Gastrocnemius medialis (tissue), 4 donors: ENCODE results near the gene PAX8. TPM values are rescaled to one million over a fixed set of nuclear protein-coding genes. Genes with fewer than 3 reads are reported as not detected.

Source experiments
- ATAC-seq, 2 donors: fragments of 150-250 bp; one replicate each; pipeline ENCODE4 v1.9.1; 2016
- DNase-seq, 2 donors: peaks; one replicate each; pipeline ENCODE4 v3.0.0-alpha.2; 2019
- H3K27ac ChIP-seq, 4 donors: fragments of 200-600 bp; sonication (generic); 1 replicate in 1 of 4; 2 replicates in 3 of 4; pipeline ENCODE4 v1.5.1; 2016 to 2018; ENCODE audit warnings: mild to moderate bottlenecking in 2 of 4, moderate library complexity in 1 of 4
- H3K27me3 ChIP-seq, 3 donors: fragments of 200-600 bp; sonication (generic) in 2 of 3; 1 replicate in 1 of 3; 2 replicates in 2 of 3; pipeline versions ENCODE4 v1.5.1 to v1.6.0; 2016 to 2019; ENCODE audit warnings: mild to moderate bottlenecking in 1 of 3, moderate library complexity in 1 of 3
- H3K36me3 ChIP-seq, 2 donors: fragments of 200-600 bp; sonication (generic) in 1 of 2; one replicate each; pipeline ENCODE4 v1.5.1; 2017 to 2018
- H3K4me1 ChIP-seq, 2 donors: fragments of 200-600 bp; sonication (generic) in 1 of 2; one replicate each; pipeline ENCODE4 v1.5.1; 2016 to 2017; ENCODE audit warnings: mild to moderate bottlenecking in 2 of 2
- H3K4me3 ChIP-seq, 4 donors: fragments of 200-600 bp; sonication (generic) in 3 of 4; 1 replicate in 1 of 4; 2 replicates in 3 of 4; pipeline ENCODE4 v1.5.1; 2016 to 2019; ENCODE audit warnings: mild to moderate bottlenecking in 2 of 4
- H3K9me3 ChIP-seq, 3 donors: fragments of 200-600 bp; sonication (generic) in 2 of 3; 1 replicate in 1 of 3; 2 replicates in 2 of 3; pipeline ENCODE4 v1.5.1; 2016 to 2019
- CTCF ChIP-seq, 5 experiments: fragments of 450-650 bp in 3 of 5; fragments of 200-600 bp in 2 of 5; sonication (generic) in 2 of 5; IDR thresholded peaks in 4 of 5; conservative IDR thresholded peaks in 1 of 5; 1 replicate in 4 of 5; 2 replicates in 1 of 5; pipeline ENCODE4 v1.5.1; 2016 to 2019; ENCODE audit warnings: antibody characterized with exemption in 5 of 5, mild to moderate bottlenecking in 3 of 5, moderate library complexity in 3 of 5
- POLR2A ChIP-seq, 2 donors: fragments of 450-650 bp; IDR thresholded peaks; one replicate each; pipeline ENCODE4 v1.6.1; 2017; ENCODE audit warnings: antibody characterized with exemption in 2 of 2, mild to moderate bottlenecking in 2 of 2, moderate library complexity in 2 of 2
- in situ Hi-C, 4 donors: fragments of 200-750 bp; cut with MboI; loops; one replicate each; pipeline versions ENCODE4 v1.15.0 to v1.8.0; 2017; ENCODE audit warnings: low sequenced_read_pairs in 4 of 4
- intact Hi-C: fragments of 100-400 bp; cut with DNase I; formaldehyde crosslinking; loops from one replicate; pipeline ENCODE4 v1.15.1; 2023; ENCODE audit warnings: low total_unique reads
- total RNA-seq, 4 donors: library from RNA; depleted of rRNA; stranded (reverse); fragments of >200 nt; gene quantifications; one replicate each; pipeline versions ENCODE4 v1.1.0 to v1.2.3, GENCODE V29; 2016

Gene PAX8
- total RNA-seq, 4 donors from 2014 or later: 0.27 to 8.7 (median 2.1) TPM

DNA sequence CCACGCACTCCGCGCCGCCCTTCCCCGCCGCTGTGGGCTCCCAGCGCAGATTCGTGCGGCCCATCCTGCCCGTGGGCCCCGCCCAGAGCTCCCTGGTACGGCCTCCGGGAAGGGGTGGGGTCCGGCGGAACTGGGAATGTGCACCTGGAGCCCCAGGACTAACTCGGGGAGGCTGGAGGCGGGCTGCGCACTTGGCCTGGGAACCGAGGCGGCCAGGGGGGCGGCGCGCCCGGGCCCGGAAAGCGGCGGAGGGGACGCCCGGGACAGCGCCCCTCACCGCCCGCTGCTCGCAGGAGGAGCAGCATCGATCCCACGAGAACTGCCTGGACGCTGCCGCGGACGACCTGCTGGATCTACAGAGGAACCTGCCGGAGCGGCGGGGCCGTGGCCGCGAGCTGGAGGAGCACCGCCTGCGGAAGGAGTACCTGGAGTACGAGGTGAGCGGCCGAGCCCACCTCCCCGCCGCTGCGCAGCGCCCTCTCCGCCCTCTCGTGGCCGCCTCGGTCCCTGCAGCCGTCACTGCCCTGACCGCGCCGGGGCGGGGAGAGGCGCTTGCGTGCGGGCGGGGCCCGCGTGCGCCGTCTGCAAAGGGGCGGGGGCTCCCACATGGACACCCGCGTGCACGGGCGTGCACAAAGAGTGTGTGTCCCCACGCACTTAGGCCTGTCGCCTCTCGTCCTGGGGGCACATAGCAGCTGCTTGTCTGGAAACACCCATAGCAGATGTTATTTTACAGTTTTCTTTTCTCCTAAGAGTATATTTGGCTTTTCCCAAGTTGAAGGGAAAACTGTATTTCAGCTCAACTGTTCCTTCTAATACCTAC is 79.7 kb downstream of the PAX8 start:
- Histone ChIP-seq H3K4me1 (peaks cover 0 to 3% of the 10 kb centered on the region in 2 donors), H3K4me3 (peak overlapping the region; percentile 61 to 98 (median 72)), H3K9me3 (no peaks in the 10 kb centered on the region), H3K36me3 (no peaks in the 10 kb centered on the region), H3K27me3 (no peaks in the 10 kb centered on the region), H3K27ac (peak overlapping the region in 3 of 4 donors; percentile 38 to 57 (median 54))
- in situ Hi-C loops: no loop called here
- TF ChIP-seq POLR2A (IDR thresholded peaks at IDR 0.05) (peak; percentile 10 to 16), CTCF (IDR thresholded peaks at IDR 0.05 in 4 of 5, conservative IDR thresholded peaks at IDR 0.05 in 1 of 5) (peak; percentile 77 to 95 (median 82))
- ATAC-seq (peak; percentile 90 to 91), DNase-seq (peak; percentile 28 to 51)
- intact Hi-C loops: loop anchor here (2.0 kb wide), 1 partner anchor 60 kb away; no protein-coding TSS in a partner anchor

- ATAC-seq (peak in 1 of 2 donors; percentile 10), DNase-seq (no peak)
- no peaks in the 10 kb centered on the region for H3K9me3 ChIP-seq
- H3K27me3 ChIP-seq: no peaks in the 10 kb centered on the region
- peak overlapping the region in 1 of 4 donors; percentile 38 for H3K27ac ChIP-seq
- peaks cover 0 to 3% of the 10 kb centered on the region in 2 donors for H3K4me1 ChIP-seq
- in situ Hi-C loops: no loop called here
- no peaks in the 10 kb centered on the region for H3K36me3 ChIP-seq
- intact Hi-C loops: loop anchor here (2.0 kb wide), 1 partner anchor 59 kb away; no protein-coding TSS in a partner anchor
- TF ChIP-seq CTCF (IDR thresholded peaks at IDR 0.05 in 4 of 5, conservative IDR thresholded peaks at IDR 0.05 in 1 of 5): no peak
- TF ChIP-seq POLR2A (IDR thresholded peaks at IDR 0.05): no peak
- H3K4me3 ChIP-seq: peak overlapping the region; percentile 61 to 98 (median 72)
Observed at GRCh38 chr2:113198048-113198789, 80.5 kb downstream of the PAX8 start.

DNA sequence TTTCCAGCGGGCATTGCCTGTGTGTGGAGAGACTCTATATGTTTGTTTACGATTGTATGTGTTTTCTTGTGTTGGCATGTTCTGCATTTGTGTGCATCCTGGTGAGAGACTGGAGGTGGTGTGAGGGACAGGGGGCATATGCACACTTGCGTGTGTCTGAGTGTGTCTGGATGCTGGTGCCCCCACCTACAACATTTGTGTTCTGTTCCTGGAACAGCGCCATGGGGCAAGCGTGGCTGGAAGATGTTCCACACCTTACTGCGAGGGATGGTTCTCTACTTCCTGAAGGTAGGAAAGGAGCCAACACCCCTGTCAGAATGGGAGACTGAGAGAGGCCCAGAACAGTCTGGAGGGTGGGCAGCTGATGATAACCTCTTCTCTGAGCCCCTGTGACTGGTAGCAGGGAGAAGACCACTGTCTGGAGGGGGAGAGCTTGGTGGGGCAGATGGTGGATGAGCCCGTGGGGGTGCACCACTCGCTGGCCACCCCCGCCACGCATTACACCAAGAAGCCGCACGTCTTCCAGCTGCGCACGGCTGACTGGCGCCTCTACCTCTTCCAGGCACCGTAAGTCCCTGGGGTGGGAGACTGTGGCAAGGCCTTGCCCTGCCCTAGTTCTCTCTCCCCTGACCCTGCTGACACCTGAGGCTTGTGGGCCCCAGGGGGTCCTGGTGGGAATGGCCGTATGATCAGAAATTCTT is 81.2 kb downstream of the PAX8 start:
- Histone ChIP-seq H3K4me1 (peaks cover 0 to 3% of the 10 kb centered on the region in 2 donors), H3K4me3 (no peak overlapping the region), H3K36me3 (no peaks in the 10 kb centered on the region), H3K27me3 (no peaks in the 10 kb centered on the region), H3K27ac (no peak overlapping the region), H3K9me3 (no peaks in the 10 kb centered on the region)
- in situ Hi-C loops: no loop called here
- DNase-seq: no peak
- no peak for ATAC-seq
- intact Hi-C loops: loop anchor here (2.0 kb wide), 1 partner anchor 59 kb away; no protein-coding TSS in a partner anchor
- no peak for TF ChIP-seq POLR2A (IDR thresholded peaks at IDR 0.05)
- no peak for TF ChIP-seq CTCF (IDR thresholded peaks at IDR 0.05 in 4 of 5, conservative IDR thresholded peaks at IDR 0.05 in 1 of 5)

- no peak overlapping the region for H3K27ac ChIP-seq
- in situ Hi-C loops: no loop called here
- TF ChIP-seq POLR2A (IDR thresholded peaks at IDR 0.05) (no peak), CTCF (IDR thresholded peaks at IDR 0.05 in 4 of 5, conservative IDR thresholded peaks at IDR 0.05 in 1 of 5) (no peak)
- no peak for DNase-seq
- intact Hi-C loops: no loop called here
- H3K36me3 ChIP-seq: no peaks in the 10 kb centered on the region
- no peaks in the 10 kb centered on the region for H3K27me3 ChIP-seq
- no peak overlapping the region for H3K4me3 ChIP-seq
- no peak for ATAC-seq
- peaks cover 0 to 3% of the 10 kb centered on the region in 2 donors for H3K4me1 ChIP-seq
- H3K9me3 ChIP-seq: no peaks in the 10 kb centered on the region
Observed at GRCh38 chr2:113196839-113197238, 81.9 kb downstream of the PAX8 start.
